Liver (tissue), 3 donors: ENCODE results near the gene NLRP10.

Source experiments
- EGR1 ChIP-seq, 2 donors: IDR thresholded peaks; 2 replicates each; pipeline ENCODE4 v1.6.1; 2016 to 2018; ENCODE audit warnings: antibody characterized with exemption in 2 of 2, low read depth in 2 of 2
- GABPA ChIP-seq, 2 donors: IDR thresholded peaks in 1 of 2; conservative IDR thresholded peaks in 1 of 2; 2 replicates each; pipeline ENCODE4 v1.6.1; 2016; ENCODE audit warnings: antibody characterized with exemption in 2 of 2, mild to moderate bottlenecking in 1 of 2, moderate library complexity in 1 of 2
- RAD21 ChIP-seq, 2 donors: IDR thresholded peaks; 2 replicates each; pipeline ENCODE4 v1.6.1; 2016; ENCODE audit warnings: antibody characterized with exemption in 2 of 2, mild to moderate bottlenecking in 2 of 2
- REST ChIP-seq: IDR thresholded peaks from 2 replicates; pipeline ENCODE4 v1.6.1; 2016; ENCODE audit warnings: antibody characterized with exemption, mild to moderate bottlenecking
- SP1 ChIP-seq: IDR thresholded peaks from 2 replicates; pipeline ENCODE4 v1.6.1; 2018; ENCODE audit warnings: antibody characterized with exemption, mild to moderate bottlenecking
- TAF1 ChIP-seq: conservative IDR thresholded peaks from 2 replicates; pipeline ENCODE4 v1.6.1; 2016; ENCODE audit warnings: antibody characterized with exemption, mild to moderate bottlenecking
- YY1 ChIP-seq: IDR thresholded peaks from 2 replicates; pipeline ENCODE4 v1.6.1; 2016; ENCODE audit warnings: antibody characterized with exemption, mild to moderate bottlenecking
- TF ChIP-seq, protein P1 (sequence below): fragments of 150-350 bp; IDR thresholded peaks from 2 replicates; pipeline ENCODE4 v1.5.1; 2017; ENCODE audit warnings: improper control_type of control experiment, low read depth, low read length; ENCODE audit not compliant: missing input control
- TF ChIP-seq, protein P2 (sequence below): IDR thresholded peaks from 2 replicates; pipeline ENCODE4 v1.6.1; 2016; ENCODE audit warnings: antibody characterized with exemption
- donor health status: healthy.
- donor health status: healthy.

- no peak for TF ChIP-seq REST
- no peak for TF ChIP-seq GABPA (IDR thresholded peaks at IDR 0.05 in 1 of 2, conservative IDR thresholded peaks at IDR 0.05 in 1 of 2)
- TF ChIP-seq, protein P1, sequence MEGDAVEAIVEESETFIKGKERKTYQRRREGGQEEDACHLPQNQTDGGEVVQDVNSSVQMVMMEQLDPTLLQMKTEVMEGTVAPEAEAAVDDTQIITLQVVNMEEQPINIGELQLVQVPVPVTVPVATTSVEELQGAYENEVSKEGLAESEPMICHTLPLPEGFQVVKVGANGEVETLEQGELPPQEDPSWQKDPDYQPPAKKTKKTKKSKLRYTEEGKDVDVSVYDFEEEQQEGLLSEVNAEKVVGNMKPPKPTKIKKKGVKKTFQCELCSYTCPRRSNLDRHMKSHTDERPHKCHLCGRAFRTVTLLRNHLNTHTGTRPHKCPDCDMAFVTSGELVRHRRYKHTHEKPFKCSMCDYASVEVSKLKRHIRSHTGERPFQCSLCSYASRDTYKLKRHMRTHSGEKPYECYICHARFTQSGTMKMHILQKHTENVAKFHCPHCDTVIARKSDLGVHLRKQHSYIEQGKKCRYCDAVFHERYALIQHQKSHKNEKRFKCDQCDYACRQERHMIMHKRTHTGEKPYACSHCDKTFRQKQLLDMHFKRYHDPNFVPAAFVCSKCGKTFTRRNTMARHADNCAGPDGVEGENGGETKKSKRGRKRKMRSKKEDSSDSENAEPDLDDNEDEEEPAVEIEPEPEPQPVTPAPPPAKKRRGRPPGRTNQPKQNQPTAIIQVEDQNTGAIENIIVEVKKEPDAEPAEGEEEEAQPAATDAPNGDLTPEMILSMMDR = no peak
- TF ChIP-seq TAF1 = no peak
- TF ChIP-seq, protein P2, sequence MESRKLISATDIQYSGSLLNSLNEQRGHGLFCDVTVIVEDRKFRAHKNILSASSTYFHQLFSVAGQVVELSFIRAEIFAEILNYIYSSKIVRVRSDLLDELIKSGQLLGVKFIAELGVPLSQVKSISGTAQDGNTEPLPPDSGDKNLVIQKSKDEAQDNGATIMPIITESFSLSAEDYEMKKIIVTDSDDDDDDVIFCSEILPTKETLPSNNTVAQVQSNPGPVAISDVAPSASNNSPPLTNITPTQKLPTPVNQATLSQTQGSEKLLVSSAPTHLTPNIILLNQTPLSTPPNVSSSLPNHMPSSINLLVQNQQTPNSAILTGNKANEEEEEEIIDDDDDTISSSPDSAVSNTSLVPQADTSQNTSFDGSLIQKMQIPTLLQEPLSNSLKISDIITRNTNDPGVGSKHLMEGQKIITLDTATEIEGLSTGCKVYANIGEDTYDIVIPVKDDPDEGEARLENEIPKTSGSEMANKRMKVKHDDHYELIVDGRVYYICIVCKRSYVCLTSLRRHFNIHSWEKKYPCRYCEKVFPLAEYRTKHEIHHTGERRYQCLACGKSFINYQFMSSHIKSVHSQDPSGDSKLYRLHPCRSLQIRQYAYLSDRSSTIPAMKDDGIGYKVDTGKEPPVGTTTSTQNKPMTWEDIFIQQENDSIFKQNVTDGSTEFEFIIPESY = no peak
- no peak for TF ChIP-seq YY1
- no peak for TF ChIP-seq EGR1 (IDR thresholded peaks at IDR 0.05; ENCODE audit: low read depth in 2 of 2)
- no peak for TF ChIP-seq SP1
- TF ChIP-seq RAD21 (IDR thresholded peaks at IDR 0.05) = no peak
Measured at GRCh38 chr11:7918141-7918540, 47.1 kb downstream of the NLRP10 start.
